ENCODE results near the gene WNT1.

WNT1 gene

GRCh38 chr12:48995086-48995879 lies 17.2 kb downstream of the WNT1 start:
- no peak for TF ChIP-seq SPI1 (IDR thresholded peaks at IDR 0.05; ENCODE audit: low read depth, low read length)
- no peak for TF ChIP-seq TAF1 (IDR thresholded peaks at IDR 0.05; ENCODE audit: low read depth, low read length)
- no peak for TF ChIP-seq PAX5 (IDR thresholded peaks at IDR 0.05; ENCODE audit: insufficient read depth, low read length, severe bottlenecking)
- no peak for TF ChIP-seq POU2F2 (IDR thresholded peaks at IDR 0.05; ENCODE audit: low read depth, low read length)
- no peak for TF ChIP-seq POLR2AphosphoS5 (IDR thresholded peaks at IDR 0.05; ENCODE audit: low read depth, low read length)
- TF ChIP-seq POLR2A (IDR thresholded peaks at IDR 0.05; ENCODE audit: low read depth, low read length): no peak
- peak; percentile 64 for FAIRE-seq
- peak; percentile 73 for DNase-seq (ENCODE audit: insufficient read length, low spot score)

GRCh38 chr12:48996794-48997718 lies 18.9 kb downstream of the WNT1 start:
- DNase-seq (ENCODE audit: insufficient read length, low spot score) (peak; percentile 72), FAIRE-seq (peak; percentile 48)
- TF ChIP-seq SPI1 (IDR thresholded peaks at IDR 0.05; ENCODE audit: low read depth, low read length) (peak; percentile 31; the same call in 1 of the 2 replicates), POLR2A (IDR thresholded peaks at IDR 0.05; ENCODE audit: low read depth, low read length) (no peak), POLR2AphosphoS5 (IDR thresholded peaks at IDR 0.05; ENCODE audit: low read depth, low read length) (no peak), POU2F2 (IDR thresholded peaks at IDR 0.05; ENCODE audit: low read depth, low read length) (no peak), PAX5 (IDR thresholded peaks at IDR 0.05; ENCODE audit: insufficient read depth, low read length, severe bottlenecking) (no peak), TAF1 (IDR thresholded peaks at IDR 0.05; ENCODE audit: low read depth, low read length) (no peak)

- DNase-seq (ENCODE audit: insufficient read length, low spot score) (peak; percentile 86), FAIRE-seq (peak; percentile 13)
- TF ChIP-seq PAX5 (IDR thresholded peaks at IDR 0.05; ENCODE audit: insufficient read depth, low read length, severe bottlenecking) (no peak), POU2F2 (IDR thresholded peaks at IDR 0.05; ENCODE audit: low read depth, low read length) (no peak), POLR2AphosphoS5 (IDR thresholded peaks at IDR 0.05; ENCODE audit: low read depth, low read length) (no peak), SPI1 (IDR thresholded peaks at IDR 0.05; ENCODE audit: low read depth, low read length) (no peak), POLR2A (IDR thresholded peaks at IDR 0.05; ENCODE audit: low read depth, low read length) (no peak), TAF1 (IDR thresholded peaks at IDR 0.05; ENCODE audit: low read depth, low read length) (no peak)
These were observed 19.8 kb downstream of the WNT1 start for GRCh38 chr12:48997719-48998496.

GRCh38 chr12:48998497-48999353 lies 20.6 kb downstream of the WNT1 start:
- TF ChIP-seq TAF1 (IDR thresholded peaks at IDR 0.05; ENCODE audit: low read depth, low read length): no peak
- TF ChIP-seq POLR2AphosphoS5 (IDR thresholded peaks at IDR 0.05; ENCODE audit: low read depth, low read length): 0 out of 2 replicates have a peak, but pooled peaks have one; percentile 9
- TF ChIP-seq POLR2A (IDR thresholded peaks at IDR 0.05; ENCODE audit: low read depth, low read length): no peak
- TF ChIP-seq POU2F2 (IDR thresholded peaks at IDR 0.05; ENCODE audit: low read depth, low read length): no peak
- TF ChIP-seq SPI1 (IDR thresholded peaks at IDR 0.05; ENCODE audit: low read depth, low read length): no peak
- peak; percentile 71 for FAIRE-seq
- DNase-seq (ENCODE audit: insufficient read length, low spot score): no peak

- DNase-seq (ENCODE audit: insufficient read length, low spot score) (peak; percentile 79), FAIRE-seq (peak; percentile 79)
- TF ChIP-seq POLR2A (IDR thresholded peaks at IDR 0.05; ENCODE audit: low read depth, low read length) (peak; percentile 34; the same call in 1 of the 2 replicates), POLR2AphosphoS5 (IDR thresholded peaks at IDR 0.05; ENCODE audit: low read depth, low read length) (no peak), PAX5 (IDR thresholded peaks at IDR 0.05; ENCODE audit: insufficient read depth, low read length, severe bottlenecking) (no peak)
These were observed 21.4 kb downstream of the WNT1 start, which contains the start of gene DDN for GRCh38 chr12:48999371-49000131. Gene DDN, minus strand, starts transcription at chr12:48999375. Its CDS starts 88 bp downstream, at chr12:48999287.

- FAIRE-seq (no peak), DNase-seq (ENCODE audit: insufficient read length, low spot score) (no peak)
- TF ChIP-seq PAX5 (IDR thresholded peaks at IDR 0.05; ENCODE audit: insufficient read depth, low read length, severe bottlenecking) (no peak), TAF1 (IDR thresholded peaks at IDR 0.05; ENCODE audit: low read depth, low read length) (no peak), POLR2A (IDR thresholded peaks at IDR 0.05; ENCODE audit: low read depth, low read length) (no peak), POLR2AphosphoS5 (IDR thresholded peaks at IDR 0.05; ENCODE audit: low read depth, low read length) (no peak), POU2F2 (IDR thresholded peaks at IDR 0.05; ENCODE audit: low read depth, low read length) (no peak), SPI1 (IDR thresholded peaks at IDR 0.05; ENCODE audit: low read depth, low read length) (no peak)
These were observed 22.2 kb downstream of the WNT1 start for GRCh38 chr12:49000346-49000745.

- DNase-seq (ENCODE audit: insufficient read length, low spot score): no peak
- FAIRE-seq: no peak
- TF ChIP-seq PAX5 (IDR thresholded peaks at IDR 0.05; ENCODE audit: insufficient read depth, low read length, severe bottlenecking) (no peak), POLR2AphosphoS5 (IDR thresholded peaks at IDR 0.05; ENCODE audit: low read depth, low read length) (no peak), POU2F2 (IDR thresholded peaks at IDR 0.05; ENCODE audit: low read depth, low read length) (no peak), SPI1 (IDR thresholded peaks at IDR 0.05; ENCODE audit: low read depth, low read length) (no peak), TAF1 (IDR thresholded peaks at IDR 0.05; ENCODE audit: low read depth, low read length) (no peak), POLR2A (IDR thresholded peaks at IDR 0.05; ENCODE audit: low read depth, low read length) (no peak)
These were observed 30.8 kb downstream of the WNT1 start for GRCh38 chr12:49008943-49009342.

Measured in GM12891 (cell line).